Trophoblast cell (in vitro differentiated cells and primary cell): Measurements from ENCODE around the gene PHKG1.
"Not testable (repeated sequence)": the region's sequence is repeated elsewhere in the genome, so short reads cannot be mapped to it uniquely, and the experiment has no call there.

Experiments
- DNase-seq, 2 donors: peaks; one replicate each; pipeline ENCODE4 v3.0.0-alpha.2; 2016
- H2AFZ ChIP-seq: 2 replicates; pipeline ENCODE4 v1.6.1; 2013; ENCODE audit warnings: low read length, moderate library complexity, mild to moderate bottlenecking; ENCODE audit not compliant: insufficient read depth, poor library complexity
- H2AK5ac ChIP-seq: 2 replicates; pipeline ENCODE4 v1.6.1; 2013; ENCODE audit warnings: mild to moderate bottlenecking, low read length
- H2BK120ac ChIP-seq: 2 replicates; pipeline ENCODE4 v1.6.1; 2013; ENCODE audit warnings: low read length, mild to moderate bottlenecking, moderate library complexity; ENCODE audit not compliant: insufficient read depth, poor library complexity
- H2BK12ac ChIP-seq: 2 replicates; pipeline ENCODE4 v1.6.1; 2013; ENCODE audit warnings: mild to moderate bottlenecking, low read length, moderate library complexity
- H2BK5ac ChIP-seq: 2 replicates; pipeline ENCODE4 v1.6.1; 2013; ENCODE audit warnings: low read length, low read depth, moderate library complexity, mild to moderate bottlenecking; ENCODE audit not compliant: poor library complexity
- H3K14ac ChIP-seq: 2 replicates; pipeline ENCODE4 v1.6.1; 2013; ENCODE audit warnings: mild to moderate bottlenecking, low read length
- H3K18ac ChIP-seq: 2 replicates; pipeline ENCODE4 v1.6.1; 2013; ENCODE audit warnings: mild to moderate bottlenecking, low read length
- H3K23ac ChIP-seq: 2 replicates; pipeline ENCODE4 v1.6.1; 2013; ENCODE audit warnings: low read length
- H3K27ac ChIP-seq: 2 replicates; pipeline ENCODE4 v1.5.1; 2013; ENCODE audit warnings: low read depth, mild to moderate bottlenecking, inconsistent platforms, low read length, moderate library complexity
- H3K27me3 ChIP-seq: 2 replicates; pipeline ENCODE4 v1.6.1; 2013; ENCODE audit warnings: inconsistent platforms, mild to moderate bottlenecking, low read length, moderate library complexity; ENCODE audit not compliant: insufficient read depth
- H3K36me3 ChIP-seq, 2 experiments: 1 replicate in 1 of 2; 2 replicates in 1 of 2; pipeline ENCODE4 v1.6.1; 2013; ENCODE audit warnings: low read length in 2 of 2, mild to moderate bottlenecking in 2 of 2, moderate library complexity in 1 of 2; ENCODE audit not compliant: insufficient read depth in 2 of 2, control insufficient read depth in 1 of 2
- H3K4ac ChIP-seq: 2 replicates; pipeline ENCODE4 v1.6.1; 2013; ENCODE audit warnings: low read depth, mild to moderate bottlenecking, low read length, moderate library complexity
- H3K4me1 ChIP-seq, 2 experiments: 1 replicate in 1 of 2; 2 replicates in 1 of 2; pipeline ENCODE4 v1.6.1; 2013; ENCODE audit warnings: low read length in 2 of 2, mild to moderate bottlenecking in 2 of 2, moderate library complexity in 1 of 2; ENCODE audit not compliant: insufficient read depth in 2 of 2, control insufficient read depth in 1 of 2
- H3K4me2 ChIP-seq: 2 replicates; pipeline ENCODE4 v1.6.1; 2013; ENCODE audit warnings: inconsistent platforms, mild to moderate bottlenecking, low read length, moderate library complexity
- H3K4me3 ChIP-seq: 2 replicates; pipeline ENCODE4 v1.5.1; 2013; ENCODE audit warnings: mild to moderate bottlenecking, low read depth, low read length, inconsistent platforms
- H3K79me1 ChIP-seq: one replicate; pipeline ENCODE4 v1.6.1; 2013; ENCODE audit warnings: low read length
- H3K79me2 ChIP-seq: 2 replicates; pipeline ENCODE4 v1.6.1; 2013; ENCODE audit warnings: low read length, mild to moderate bottlenecking; ENCODE audit not compliant: control insufficient read depth, insufficient read depth, poor library complexity
- H3K9ac ChIP-seq: 2 replicates; pipeline ENCODE4 v1.6.1; 2013; ENCODE audit warnings: mild to moderate bottlenecking, low read length
- H3K9me3 ChIP-seq: 2 replicates; pipeline ENCODE4 v1.6.1; 2013; ENCODE audit warnings: low read depth, mild to moderate bottlenecking, control low read depth, inconsistent platforms, low read length; ENCODE audit not compliant: insufficient read depth
- H4K12ac ChIP-seq: 2 replicates; pipeline ENCODE4 v1.6.1; 2013; ENCODE audit warnings: low read depth, mild to moderate bottlenecking, low read length, moderate library complexity
- H4K8ac ChIP-seq: 2 replicates; pipeline ENCODE4 v1.6.1; 2013; ENCODE audit warnings: low read depth, mild to moderate bottlenecking, low read length, moderate library complexity
- H4K91ac ChIP-seq: one replicate; pipeline ENCODE4 v1.6.1; 2013; ENCODE audit warnings: low read depth, mild to moderate bottlenecking, low read length, moderate library complexity
- WGBS: extraction: QIAGEN DNeasy Blood & Tissue Kit; methylation state at CpG from one replicate; pipeline ENCODE4 v1.1.7; 2013; ENCODE audit warnings: missing lambda C conversion rate; ENCODE audit not compliant: insufficient read length, insufficient coverage; ENCODE audit errors: extremely low coverage; 5-methylcytosine and 5-hydroxymethylcytosine counted together

The PHKG1 gene

DNA sequence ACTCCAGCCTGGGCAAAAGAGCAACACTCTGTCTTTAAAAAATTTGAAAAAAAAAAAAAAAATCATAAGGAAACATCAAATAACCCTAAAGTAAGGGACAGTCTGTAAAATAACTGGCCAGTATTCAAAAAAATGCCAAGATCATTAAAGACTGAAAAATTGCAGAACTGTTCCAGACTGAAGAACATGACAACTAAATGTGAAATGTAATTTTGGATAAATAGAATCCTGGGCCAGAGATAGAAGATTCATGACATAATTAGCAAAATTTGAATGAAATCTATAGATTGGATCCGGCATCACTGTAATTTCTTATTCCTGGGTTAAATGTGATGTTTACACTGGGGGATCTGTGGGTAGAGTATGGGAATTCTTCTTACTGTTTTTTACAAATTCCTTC, 44.5 kb downstream of the PHKG1 start:
- Histone ChIP-seq H3K4ac (no peak overlapping the region), H3K23ac (no peak overlapping the region), H3K4me2 (no peak overlapping the region), H3K9me3 (no peaks in the 10 kb centered on the region), H2AK5ac (no peak overlapping the region), H2BK120ac (no peak overlapping the region), H3K36me3 (peaks cover 4 to 6% of the 10 kb centered on the region in 2 experiments), H2BK12ac (no peak overlapping the region), H3K4me3 (no peak overlapping the region), H4K8ac (no peak overlapping the region), H3K27me3 (no peaks in the 10 kb centered on the region), H4K12ac (no peak overlapping the region), H4K91ac (no peak overlapping the region), H3K9ac (no peak overlapping the region), H3K27ac (no peak overlapping the region), H3K4me1 (peaks cover 7% of the 10 kb centered on the region in 2 experiments), H2BK5ac (no peak overlapping the region), H3K18ac (no peak overlapping the region), H3K79me1 (peaks cover 11% of the 10 kb centered on the region), H2AFZ (no peak overlapping the region), H3K14ac (no peak overlapping the region), H3K79me2 (peaks cover 20% of the 10 kb centered on the region)
- WGBS, result no CpG with 5 or more reads among the region's 1 CpG
- DNase-seq, result no peak

DNA sequence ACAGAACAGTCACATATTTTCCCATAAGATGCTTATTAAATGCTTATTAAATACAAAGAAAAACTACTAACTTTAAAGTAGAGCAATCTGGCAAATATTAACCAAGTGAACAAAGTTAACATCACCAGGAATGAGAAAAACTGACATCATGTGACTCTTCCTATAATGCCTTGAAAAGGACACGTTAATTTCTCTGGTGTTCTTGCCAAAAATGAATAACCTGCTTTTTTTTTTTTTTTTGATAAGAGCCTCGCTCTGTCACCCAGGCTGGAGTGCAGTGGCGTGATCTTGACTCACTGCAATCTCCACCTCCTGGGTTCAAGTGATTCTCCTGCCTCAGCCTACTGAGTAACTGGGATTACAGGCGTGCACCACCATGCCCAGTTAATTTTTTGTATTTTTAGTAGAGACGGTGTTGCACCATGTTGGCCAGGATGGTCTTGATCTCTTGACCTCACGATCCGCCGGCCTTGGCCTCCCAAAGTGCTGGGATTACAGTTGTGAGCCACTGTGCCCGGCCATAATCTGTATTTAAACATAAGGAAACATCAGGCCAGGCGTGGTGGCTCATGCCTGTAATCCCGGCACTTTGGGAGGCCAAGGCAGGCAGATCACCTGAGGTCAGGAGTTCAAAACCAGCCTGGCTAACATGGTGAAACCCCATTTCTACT, 45.2 kb downstream of the PHKG1 start:
- H3K4ac ChIP-seq, H3K4me1 ChIP-seq, H2BK12ac ChIP-seq, H2BK5ac ChIP-seq, H3K23ac ChIP-seq, H4K91ac ChIP-seq, H4K12ac ChIP-seq, H3K27ac ChIP-seq, H3K4me3 ChIP-seq, H3K4me2 ChIP-seq, H3K36me3 ChIP-seq, H3K9ac ChIP-seq, H2BK120ac ChIP-seq, H2AFZ ChIP-seq, H3K9me3 ChIP-seq, H3K18ac ChIP-seq, H4K8ac ChIP-seq, H3K27me3 ChIP-seq, DNase-seq, H3K14ac ChIP-seq, H2AK5ac ChIP-seq: not testable (repeated sequence)
- peaks cover 11% of the 10 kb centered on the region for H3K79me1 ChIP-seq
- no CpG with 5 or more reads among the region's 11 CpGs for whole genome bisulfite sequencing
- H3K79me2 ChIP-seq, result peaks cover 16% of the 10 kb centered on the region

GRCh38 chr7:56046721-56047445, 45.9 kb downstream of the PHKG1 start:
- Histone ChIP-seq H3K4me2 (no peak overlapping the region), H3K18ac (no peak overlapping the region), H3K4me3 (no peak overlapping the region), H3K14ac (no peak overlapping the region), H3K79me1 (peaks cover 7% of the 10 kb centered on the region), H2AK5ac (no peak overlapping the region), H3K9ac (no peak overlapping the region), H4K91ac (no peak overlapping the region), H3K9me3 (no peaks in the 10 kb centered on the region), H3K4me1 (peaks cover 4 to 5% of the 10 kb centered on the region in 2 experiments), H2AFZ (no peak overlapping the region), H4K8ac (no peak overlapping the region), H2BK120ac (no peak overlapping the region), H4K12ac (no peak overlapping the region), H2BK12ac (no peak overlapping the region), H3K36me3 (peaks cover 2 to 5% of the 10 kb centered on the region in 2 experiments), H3K27ac (no peak overlapping the region), H3K79me2 (peaks cover 10% of the 10 kb centered on the region), H3K27me3 (no peaks in the 10 kb centered on the region), H3K4ac (no peak overlapping the region), H2BK5ac (no peak overlapping the region), H3K23ac (no peak overlapping the region)
- WGBS, result no CpG with 5 or more reads among the region's 5 CpGs
- DNase-seq, result no peak

DNA sequence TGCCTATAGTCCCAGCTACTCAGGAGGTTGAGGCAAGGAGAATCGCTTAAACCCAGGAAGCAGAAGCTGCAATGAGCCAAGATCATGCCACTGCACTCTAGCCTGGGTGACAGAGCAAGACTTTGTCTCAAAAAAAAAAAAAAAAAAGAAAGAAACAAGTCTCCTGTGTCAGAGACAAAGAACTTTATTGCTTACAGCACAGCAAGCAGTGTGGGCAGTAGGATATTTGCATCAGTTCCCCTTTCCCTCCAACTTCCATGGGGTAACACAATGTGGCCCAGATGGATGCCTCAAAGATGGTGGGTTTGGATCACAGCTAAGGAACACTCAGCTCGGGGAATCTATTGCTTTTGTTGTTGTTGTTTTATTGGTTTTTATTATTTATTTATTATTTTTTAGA, 47.0 kb downstream of the PHKG1 start:
- H3K9ac ChIP-seq, H4K12ac ChIP-seq, H3K27ac ChIP-seq, H2BK12ac ChIP-seq, H2BK120ac ChIP-seq, DNase-seq, H3K27me3 ChIP-seq, H3K36me3 ChIP-seq, H3K14ac ChIP-seq, H4K8ac ChIP-seq, H3K4me2 ChIP-seq, H2AFZ ChIP-seq, H3K9me3 ChIP-seq, H3K23ac ChIP-seq, H3K18ac ChIP-seq, H2BK5ac ChIP-seq, H3K4ac ChIP-seq, H3K4me3 ChIP-seq, H4K91ac ChIP-seq, H3K79me2 ChIP-seq, H3K79me1 ChIP-seq, H3K4me1 ChIP-seq, H2AK5ac ChIP-seq: not testable (repeated sequence)
- no CpG with 5 or more reads among the region's 2 CpGs for WGBS
